GM12872 (cell line): ENCODE measurements around the gene PTPRE.

Experiments used
- TF ChIP-seq, protein P1 (sequence below): IDR thresholded peaks from 3 replicates; pipeline ENCODE4 v1.5.1; 2011; ENCODE audit warnings: low read depth, mild to moderate bottlenecking, low read length, moderate library complexity; ENCODE audit not compliant: insufficient read depth

The PTPRE gene

DNA sequence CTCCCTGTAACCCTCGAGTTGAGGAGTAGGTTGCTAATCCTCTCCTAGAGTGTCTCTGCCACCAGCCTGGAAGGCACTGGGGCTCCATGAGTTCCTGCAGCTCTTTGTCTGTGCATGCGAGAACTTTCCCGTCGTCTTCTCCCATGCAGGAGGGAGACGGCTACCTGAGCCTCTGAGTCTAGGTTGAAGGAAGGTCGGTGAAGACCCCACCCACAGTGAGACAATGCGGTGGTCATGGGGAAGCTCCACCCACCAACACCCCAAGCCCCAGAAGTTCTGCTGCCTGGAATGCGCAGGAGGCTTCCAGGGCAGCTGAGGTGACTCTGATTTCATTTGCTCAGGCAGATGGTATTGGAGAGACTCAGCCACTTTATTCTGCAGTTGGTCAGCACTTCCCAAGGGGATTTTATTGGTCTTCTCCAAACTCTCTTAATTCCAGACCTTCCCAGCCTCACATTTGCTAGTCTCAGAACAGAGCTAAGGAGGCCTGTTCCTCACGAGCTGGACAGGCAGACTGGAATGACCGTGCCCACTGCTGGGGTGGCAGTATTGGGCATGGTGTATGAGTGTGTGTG lies 36.5 kb downstream of the PTPRE start:
- TF ChIP-seq, protein P1, sequence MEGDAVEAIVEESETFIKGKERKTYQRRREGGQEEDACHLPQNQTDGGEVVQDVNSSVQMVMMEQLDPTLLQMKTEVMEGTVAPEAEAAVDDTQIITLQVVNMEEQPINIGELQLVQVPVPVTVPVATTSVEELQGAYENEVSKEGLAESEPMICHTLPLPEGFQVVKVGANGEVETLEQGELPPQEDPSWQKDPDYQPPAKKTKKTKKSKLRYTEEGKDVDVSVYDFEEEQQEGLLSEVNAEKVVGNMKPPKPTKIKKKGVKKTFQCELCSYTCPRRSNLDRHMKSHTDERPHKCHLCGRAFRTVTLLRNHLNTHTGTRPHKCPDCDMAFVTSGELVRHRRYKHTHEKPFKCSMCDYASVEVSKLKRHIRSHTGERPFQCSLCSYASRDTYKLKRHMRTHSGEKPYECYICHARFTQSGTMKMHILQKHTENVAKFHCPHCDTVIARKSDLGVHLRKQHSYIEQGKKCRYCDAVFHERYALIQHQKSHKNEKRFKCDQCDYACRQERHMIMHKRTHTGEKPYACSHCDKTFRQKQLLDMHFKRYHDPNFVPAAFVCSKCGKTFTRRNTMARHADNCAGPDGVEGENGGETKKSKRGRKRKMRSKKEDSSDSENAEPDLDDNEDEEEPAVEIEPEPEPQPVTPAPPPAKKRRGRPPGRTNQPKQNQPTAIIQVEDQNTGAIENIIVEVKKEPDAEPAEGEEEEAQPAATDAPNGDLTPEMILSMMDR: no peak

DNA sequence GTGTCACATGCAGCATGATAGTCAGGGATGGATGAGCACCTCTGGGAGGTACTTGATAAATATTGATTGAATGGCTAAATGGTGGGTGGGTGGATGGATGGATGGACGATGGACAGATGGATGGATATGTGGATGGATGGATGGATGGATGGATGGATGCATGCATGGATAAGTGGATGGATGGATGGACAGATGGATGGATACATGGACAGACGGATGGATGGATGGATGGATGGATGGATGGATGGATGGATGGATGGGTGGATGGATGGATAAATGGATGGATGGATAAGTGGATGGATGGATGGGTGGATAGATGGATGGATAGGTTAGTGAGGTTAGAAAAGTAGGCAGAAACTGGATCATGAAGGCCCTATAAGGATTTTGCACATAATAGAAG lies 37.4 kb downstream of the PTPRE start:
- TF ChIP-seq, protein P1: no peak

DNA sequence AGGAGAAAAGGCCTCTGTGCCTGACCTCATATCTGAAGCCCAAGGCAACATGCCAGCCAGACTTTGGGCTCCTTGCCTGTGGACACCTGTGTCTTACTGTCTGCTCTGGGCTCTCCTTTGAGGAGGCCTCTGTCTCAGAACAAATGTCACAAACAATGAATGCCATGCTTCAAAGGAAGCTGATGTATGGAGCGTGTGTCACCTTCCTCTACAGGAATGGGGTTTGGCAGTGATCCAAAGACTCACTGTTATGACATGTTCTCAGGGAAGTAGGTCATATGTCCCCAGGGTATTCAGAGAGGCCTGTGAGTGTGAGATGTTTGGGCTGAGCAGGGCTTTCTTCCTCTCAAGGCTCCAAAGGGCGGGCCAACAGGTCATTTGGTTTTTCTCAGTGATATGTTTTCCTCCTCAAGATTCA lies 38.4 kb downstream of the PTPRE start:
- TF ChIP-seq, protein P1: no peak

DNA sequence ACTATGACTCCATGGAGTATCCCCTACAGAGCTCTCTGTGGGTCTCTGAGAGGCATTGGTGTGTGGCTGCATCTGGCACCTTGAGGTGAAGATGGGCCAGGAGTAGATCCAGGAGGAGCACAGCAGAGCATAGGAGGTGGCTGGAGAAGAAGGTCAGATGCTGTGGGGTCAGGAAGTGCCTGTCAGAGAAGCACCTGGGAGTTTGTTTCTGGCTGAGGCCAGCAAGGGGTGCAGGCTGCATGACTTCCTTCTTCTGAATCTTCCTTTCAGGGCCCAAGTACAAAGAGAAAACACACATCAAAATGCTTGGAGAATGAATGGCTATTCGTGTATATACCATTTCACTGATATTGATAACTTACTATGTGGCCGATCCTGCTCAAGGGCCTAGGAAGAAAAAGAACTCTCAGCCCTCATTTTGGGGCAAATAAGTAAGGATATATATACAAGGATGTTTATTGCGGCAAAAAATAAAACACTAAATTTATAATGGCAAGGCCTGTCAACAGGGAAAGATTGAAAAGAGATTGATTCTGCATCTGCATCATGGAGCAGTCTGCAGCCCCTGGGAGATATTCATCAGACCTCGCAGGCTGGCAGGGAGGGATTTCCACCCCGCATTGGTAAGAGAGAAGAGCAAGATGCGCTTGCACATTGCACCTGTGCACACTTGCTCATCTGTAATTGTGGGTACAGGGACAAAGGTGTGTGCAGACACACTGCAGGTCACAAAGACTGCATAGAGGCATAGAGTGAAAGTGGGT lies 39.2 kb downstream of the PTPRE start:
- TF ChIP-seq, protein P1: no peak

DNA sequence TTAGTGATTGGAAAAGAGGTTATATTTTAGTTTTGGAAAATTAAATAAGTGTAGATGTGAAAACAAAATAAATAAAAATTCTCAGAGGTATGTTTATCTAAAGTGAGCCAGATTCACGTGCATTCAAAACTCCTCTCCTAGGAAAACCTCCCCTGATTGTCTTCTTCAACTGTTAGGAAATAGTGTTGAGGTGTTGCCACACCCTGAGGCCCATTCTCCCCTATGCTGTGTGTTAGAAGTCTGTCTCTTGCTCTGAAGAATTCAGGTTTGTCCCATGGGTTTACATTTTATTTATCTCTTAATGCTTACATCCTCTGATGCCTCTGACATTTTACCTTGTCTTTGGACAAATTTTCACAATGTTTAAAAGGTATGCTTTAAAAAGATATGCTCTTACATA lies 40.3 kb downstream of the PTPRE start:
- TF ChIP-seq, protein P1: no peak

DNA sequence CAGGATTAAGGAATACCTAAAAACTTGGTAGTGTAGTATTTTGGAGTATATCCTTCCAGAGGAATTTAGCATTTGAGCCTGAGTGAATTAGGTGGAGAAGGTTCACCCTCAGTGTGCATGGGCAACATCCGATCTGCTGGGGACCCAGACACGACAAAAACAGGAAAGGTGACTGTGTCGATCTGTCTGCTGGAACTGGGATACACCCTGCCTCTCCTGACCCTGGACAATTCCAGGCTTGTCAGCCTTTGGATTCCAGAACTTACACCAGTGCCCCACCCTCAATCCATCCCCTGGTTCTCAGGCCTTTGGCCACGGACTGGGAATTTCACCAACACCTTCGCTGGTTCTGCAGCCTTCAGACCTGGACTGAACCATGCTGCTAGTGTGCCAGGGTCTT lies 41.9 kb downstream of the PTPRE start:
- TF ChIP-seq, protein P1: no peak

DNA sequence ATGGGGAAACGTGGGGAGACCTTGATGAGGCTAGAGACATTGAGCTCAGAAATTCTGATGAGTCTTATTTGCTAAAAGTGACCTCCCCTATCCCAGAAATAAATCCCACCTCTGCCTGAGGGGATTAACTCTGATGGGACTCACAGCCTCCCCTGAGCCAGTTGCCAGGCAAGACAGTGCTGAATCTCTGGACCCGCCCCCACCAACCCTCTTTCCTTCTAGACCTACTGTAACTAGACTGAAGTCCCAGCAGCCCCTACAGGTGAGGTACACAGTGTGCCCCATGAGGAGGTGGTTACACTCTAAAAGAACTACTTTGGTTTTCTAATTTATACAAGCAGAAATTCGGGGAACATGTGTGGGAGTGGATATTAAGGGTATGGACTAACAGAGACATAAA lies 42.9 kb downstream of the PTPRE start:
- TF ChIP-seq, protein P1: no peak
